ENCODE data around the gene KANK4.

Gene KANK4

GRCh38 chr1:62306065-62306464, 13.2 kb downstream of the KANK4 start:
- no peak for TF ChIP-seq POLR2A (IDR thresholded peaks at IDR 0.05; ENCODE audit: low read depth, low read length)
- DNase-seq (ENCODE audit: insufficient read length, low spot score) (no peak), FAIRE-seq (peak; percentile 6)

- TF ChIP-seq POLR2A (IDR thresholded peaks at IDR 0.05; ENCODE audit: low read depth, low read length), result no peak
- DNase-seq (ENCODE audit: insufficient read length, low spot score) (no peak), FAIRE-seq (no peak)
Observed at GRCh38 chr1:62304975-62305374, 14.3 kb downstream of the KANK4 start.

- FAIRE-seq (no peak), DNase-seq (ENCODE audit: insufficient read length, low spot score) (no peak)
- TF ChIP-seq POLR2A (IDR thresholded peaks at IDR 0.05; ENCODE audit: low read depth, low read length), result no peak
Observed at GRCh38 chr1:62304515-62304914, 14.7 kb downstream of the KANK4 start.

- FAIRE-seq (no peak), DNase-seq (ENCODE audit: insufficient read length, low spot score) (no peak)
- TF ChIP-seq POLR2A (IDR thresholded peaks at IDR 0.05; ENCODE audit: low read depth, low read length), result no peak
Observed at GRCh38 chr1:62301726-62302390, 17.4 kb downstream of the KANK4 start.

GRCh38 chr1:62299426-62300200, 19.6 kb downstream of the KANK4 start:
- TF ChIP-seq POLR2A (IDR thresholded peaks at IDR 0.05; ENCODE audit: low read depth, low read length), result no peak
- DNase-seq (ENCODE audit: insufficient read length, low spot score) (no peak), FAIRE-seq (no peak)

DNA sequence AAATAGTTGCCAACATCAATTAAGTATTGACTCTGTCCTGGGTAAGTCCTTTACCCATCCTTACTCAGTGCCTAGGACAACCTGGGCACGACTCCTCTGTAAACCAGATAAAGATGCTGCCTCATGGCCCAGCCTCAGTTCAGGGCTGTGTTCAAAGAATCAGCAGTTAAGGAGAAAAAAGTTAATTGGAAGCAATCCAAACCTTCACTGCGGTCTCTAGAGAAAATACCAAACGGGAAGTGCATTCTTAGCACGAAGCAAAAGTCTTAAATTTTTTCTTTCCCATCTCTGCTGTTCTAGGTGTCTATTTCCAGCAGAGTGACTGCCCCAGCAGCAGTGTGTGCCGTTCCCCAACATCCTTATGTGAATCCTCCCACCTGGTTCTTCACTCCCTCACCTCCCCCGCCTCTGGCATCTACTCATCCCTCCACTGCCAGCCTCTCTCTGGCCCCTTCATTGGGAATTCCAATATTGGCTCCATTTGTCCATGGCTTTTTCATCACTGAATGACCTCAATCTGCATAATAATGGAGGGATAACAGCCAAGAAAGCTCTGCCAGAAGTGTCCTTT, 23.2 kb downstream of the KANK4 start:
- DNase-seq (ENCODE audit: insufficient read length, low spot score) (no peak), FAIRE-seq (no peak)
- no peak for TF ChIP-seq POLR2A (IDR thresholded peaks at IDR 0.05; ENCODE audit: low read depth, low read length)

- no peak for DNase-seq (ENCODE audit: insufficient read length, low spot score)
- FAIRE-seq, result peak; percentile 23
- TF ChIP-seq POLR2A (IDR thresholded peaks at IDR 0.05; ENCODE audit: low read depth, low read length), result no peak
Observed at GRCh38 chr1:62294261-62294660, 25.0 kb downstream of the KANK4 start.

GRCh38 chr1:62288662-62289061, 30.6 kb downstream of the KANK4 start:
- no peak for DNase-seq (ENCODE audit: insufficient read length, low spot score)
- no peak for FAIRE-seq
- no peak for TF ChIP-seq POLR2A (IDR thresholded peaks at IDR 0.05; ENCODE audit: low read depth, low read length)

DNA sequence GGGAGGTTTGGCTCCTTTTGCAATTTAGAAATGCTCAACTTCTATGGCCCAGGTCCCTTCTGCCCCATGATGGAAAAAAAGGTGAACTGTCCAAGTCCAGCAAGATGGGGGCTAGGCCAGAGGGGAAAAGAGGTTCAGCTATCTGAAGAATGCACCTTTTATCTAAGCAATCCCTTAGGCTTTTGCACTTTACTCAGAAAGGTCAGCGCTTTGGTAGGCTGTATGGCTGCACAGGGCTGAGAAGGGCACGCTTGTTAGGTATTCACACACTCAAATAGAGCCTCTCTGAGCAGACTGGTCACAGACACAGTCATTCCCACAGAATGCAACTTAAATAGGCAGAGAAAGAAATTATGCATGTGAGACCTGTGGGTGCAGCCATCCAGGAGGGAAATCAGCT, 31.0 kb downstream of the KANK4 start:
- TF ChIP-seq POLR2A (IDR thresholded peaks at IDR 0.05; ENCODE audit: low read depth, low read length), result no peak
- no peak for FAIRE-seq
- no peak for DNase-seq (ENCODE audit: insufficient read length, low spot score)

GRCh38 chr1:62286786-62287224, 32.4 kb downstream of the KANK4 start:
- DNase-seq (ENCODE audit: insufficient read length, low spot score) (peak; percentile 36), FAIRE-seq (no peak)
- TF ChIP-seq POLR2A (IDR thresholded peaks at IDR 0.05; ENCODE audit: low read depth, low read length), result no peak

GRCh38 chr1:62285984-62286785, 33.0 kb downstream of the KANK4 start:
- FAIRE-seq, result no peak
- DNase-seq (ENCODE audit: insufficient read length, low spot score), result no peak

DNA sequence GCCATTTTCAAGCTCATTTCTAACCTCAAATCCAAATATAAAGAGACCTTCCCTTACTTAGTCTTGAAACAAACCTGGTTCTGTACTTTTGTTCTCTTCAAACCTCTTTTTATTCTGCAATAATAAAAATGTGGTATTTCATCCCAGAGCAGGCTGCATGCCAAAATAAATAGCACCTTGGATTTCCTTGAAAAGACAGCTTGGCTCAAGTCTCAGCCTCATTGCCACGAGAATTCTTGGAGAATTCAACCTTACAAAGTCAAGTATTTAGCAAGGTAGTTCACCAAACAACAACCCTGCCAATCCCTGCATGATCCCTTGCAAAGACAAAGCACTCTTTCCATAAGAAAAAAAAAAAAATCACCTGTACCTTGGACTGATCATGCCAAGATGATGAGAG, 33.8 kb downstream of the KANK4 start:
- DNase-seq (ENCODE audit: insufficient read length, low spot score) (no peak), FAIRE-seq (no peak)
- TF ChIP-seq POLR2A (IDR thresholded peaks at IDR 0.05; ENCODE audit: low read depth, low read length), result no peak

More at GRCh38 chr1:62285984-62286785, 33.0 kb downstream of the KANK4 start:
- no peak for TF ChIP-seq POLR2A (IDR thresholded peaks at IDR 0.05; ENCODE audit: low read depth, low read length)

- no peak for FAIRE-seq
- no peak for DNase-seq (ENCODE audit: insufficient read length, low spot score)
- TF ChIP-seq POLR2A (IDR thresholded peaks at IDR 0.05; ENCODE audit: low read depth, low read length), result no peak
Observed at GRCh38 chr1:62283986-62284385, 35.2 kb downstream of the KANK4 start.

Measured in H54 (cell line).